NCI-H2196 (cell line): ENCODE results near the gene ABHD13.
"Not testable (repeated sequence)": the region's sequence is repeated elsewhere in the genome, so short reads cannot be mapped to it uniquely, and the experiment has no call there.

ENCODE experiments used
- DNase-seq: peaks from one replicate; lab custom pipeline; 2025; ENCODE audit not compliant: unreplicated experiment; lab: John Stamatoyannopoulos, UW

The ABHD13 gene

DNA sequence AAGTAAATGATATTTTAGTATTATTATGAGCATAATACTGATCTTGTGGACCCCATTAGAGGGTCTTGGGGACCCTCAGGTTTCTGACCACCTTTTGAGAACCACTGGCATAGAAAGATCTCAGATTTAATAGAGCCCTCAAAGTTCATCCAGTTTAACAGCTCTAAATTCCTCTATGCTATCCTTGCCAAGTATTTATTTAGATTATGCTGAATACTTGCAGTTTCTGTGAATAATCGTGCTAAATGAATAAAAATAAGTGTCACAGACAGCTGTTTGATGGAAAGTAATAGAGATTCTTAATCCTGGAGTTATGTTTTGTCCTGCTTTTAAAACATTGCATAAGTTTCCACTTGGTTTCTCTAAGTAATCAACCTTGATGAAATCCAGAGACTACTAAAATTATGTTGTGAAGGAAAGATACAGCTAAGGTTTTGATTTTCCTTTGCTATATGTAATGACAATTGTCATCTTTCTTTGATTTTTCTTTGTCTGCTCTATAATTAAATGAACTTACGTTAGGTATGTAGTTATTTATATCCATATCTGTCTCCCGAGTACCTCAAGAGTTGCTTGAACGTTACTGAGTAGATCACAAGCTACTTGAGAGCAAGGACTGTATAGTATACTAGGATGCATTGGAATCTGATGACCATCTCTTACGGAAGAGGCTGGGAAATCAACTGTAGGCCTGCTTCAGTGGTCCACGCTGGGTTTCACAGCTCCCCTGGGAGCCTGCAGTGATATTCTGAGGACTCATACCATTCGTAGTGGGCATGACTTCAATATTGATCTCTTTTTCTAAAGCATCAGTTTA, 5.7 kb downstream of the ABHD13 start:
- no peak for DNase-seq

DNA sequence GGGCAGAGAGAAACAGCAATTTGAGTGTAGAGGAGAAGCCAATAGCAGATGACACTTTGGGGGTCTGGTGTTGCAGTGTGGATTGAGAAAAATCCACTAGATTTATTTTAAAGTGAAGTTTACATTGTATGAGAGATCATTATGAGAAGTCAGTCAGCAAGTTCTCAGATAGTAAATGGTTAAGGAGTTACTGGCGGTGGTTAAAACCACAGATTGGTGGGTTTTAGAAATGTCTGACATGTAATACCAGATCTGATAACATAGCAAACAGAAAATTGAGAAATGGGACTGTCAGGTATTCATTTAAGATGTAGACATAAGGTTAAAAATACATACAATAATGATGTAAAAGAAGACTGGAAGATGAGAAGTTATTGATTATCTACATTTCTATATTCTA, 7.2 kb downstream of the ABHD13 start:
- DNase-seq, result no peak

DNA sequence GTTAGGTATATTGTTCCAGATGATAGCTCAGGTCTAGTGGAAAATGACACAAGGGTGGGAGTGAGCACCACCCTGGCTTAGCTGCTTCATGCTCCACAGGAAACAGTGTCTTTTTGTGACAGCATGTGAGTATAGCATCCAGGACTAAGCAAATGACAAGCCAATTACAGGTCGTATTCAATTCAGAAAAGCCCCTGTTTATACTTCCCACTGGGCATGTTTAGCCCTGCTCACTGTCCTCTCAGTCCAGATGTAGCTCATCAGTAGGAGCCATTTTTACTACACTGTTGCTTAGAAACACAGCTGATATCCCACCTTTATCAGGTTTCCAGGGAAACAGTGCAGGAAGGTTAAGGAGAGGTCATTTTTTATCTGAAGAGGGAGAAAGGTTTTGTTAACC, 8.0 kb downstream of the ABHD13 start:
- no peak for DNase-seq

DNA sequence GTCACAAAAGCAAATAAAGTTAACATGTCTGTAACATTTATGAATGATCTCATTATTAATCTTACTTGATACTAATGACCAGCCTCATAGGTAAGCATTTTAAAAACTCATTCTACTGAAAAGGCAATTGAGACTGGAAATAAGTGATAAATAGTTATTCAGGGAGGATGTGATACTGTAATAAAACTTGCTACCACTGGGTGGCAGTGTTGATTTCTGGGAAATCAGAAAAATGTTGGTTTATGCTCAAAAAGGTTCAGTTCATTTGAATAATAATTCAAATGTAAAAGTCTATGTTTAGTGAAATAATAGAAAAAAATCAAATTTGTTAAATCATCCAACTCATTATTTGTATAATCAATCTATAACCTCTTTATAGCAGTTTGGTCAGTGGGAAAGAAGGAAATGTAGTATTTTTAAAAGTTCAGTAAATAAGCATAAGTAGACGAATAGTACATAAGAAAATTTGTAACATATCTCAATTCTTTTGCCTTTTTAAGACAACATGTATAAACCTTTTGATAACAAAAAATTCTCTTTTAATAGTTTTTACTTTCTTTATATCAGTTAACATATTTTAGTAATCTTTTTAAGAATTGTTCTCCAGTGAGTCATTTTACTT, 9.6 kb downstream of the ABHD13 start:
- peak; percentile 18 for DNase-seq

DNA sequence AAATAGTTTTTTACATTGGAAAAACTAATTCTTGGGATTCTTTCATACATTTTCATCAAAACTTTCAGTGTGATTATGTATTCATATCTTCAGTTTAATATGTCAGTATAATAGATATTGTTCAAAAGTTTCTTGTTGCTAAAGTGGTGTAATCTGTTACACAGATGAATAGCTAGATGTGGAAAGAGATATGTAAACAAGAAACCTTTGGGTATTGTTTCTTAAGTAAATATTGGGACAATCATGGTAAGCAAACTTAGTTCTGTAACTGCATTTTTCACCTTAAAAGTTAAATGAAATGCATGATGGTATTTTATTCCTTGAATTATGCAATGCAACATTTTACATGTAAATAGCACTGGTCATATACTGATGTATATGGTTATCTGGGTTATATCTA, 12.2 kb downstream of the ABHD13 start:
- no peak for DNase-seq

DNA sequence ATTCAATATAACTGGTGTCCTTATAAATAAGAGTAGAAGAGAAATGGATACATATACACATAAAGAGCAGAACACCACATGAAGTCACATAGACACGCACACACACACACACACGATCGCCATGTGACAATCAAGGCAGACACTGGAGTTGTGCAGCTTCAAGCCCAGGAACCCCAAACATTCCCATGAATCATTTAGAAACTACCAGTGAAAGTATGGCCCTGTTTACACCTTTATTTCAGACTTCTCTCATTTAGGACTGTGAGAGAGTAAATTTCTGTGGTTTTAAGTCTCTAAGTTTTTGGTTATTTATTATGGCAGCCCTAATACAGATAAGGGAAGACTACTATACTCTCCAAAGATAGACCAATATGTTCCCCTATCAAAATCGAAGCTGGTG, 31.0 kb downstream of the ABHD13 start:
- DNase-seq, result no peak

DNA sequence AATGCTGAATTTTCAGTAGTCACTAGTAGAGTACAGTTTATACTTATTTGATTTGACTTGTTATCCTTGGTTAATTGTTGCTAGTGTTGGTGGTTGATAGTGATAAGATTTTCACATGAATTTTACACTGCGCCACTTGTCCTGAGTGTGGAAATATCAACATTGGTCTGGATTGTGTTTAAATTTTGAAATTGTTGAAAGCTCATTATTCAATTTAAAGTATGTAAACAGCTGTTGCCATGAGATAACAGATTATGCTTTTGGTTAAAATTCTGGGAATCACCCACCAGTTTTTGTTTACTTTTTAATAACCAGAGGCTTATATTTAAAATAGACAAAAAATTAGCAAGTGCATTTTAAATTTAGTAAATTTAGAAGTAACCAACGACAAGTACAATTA, 39.1 kb downstream of the ABHD13 start:
- no peak for DNase-seq

DNA sequence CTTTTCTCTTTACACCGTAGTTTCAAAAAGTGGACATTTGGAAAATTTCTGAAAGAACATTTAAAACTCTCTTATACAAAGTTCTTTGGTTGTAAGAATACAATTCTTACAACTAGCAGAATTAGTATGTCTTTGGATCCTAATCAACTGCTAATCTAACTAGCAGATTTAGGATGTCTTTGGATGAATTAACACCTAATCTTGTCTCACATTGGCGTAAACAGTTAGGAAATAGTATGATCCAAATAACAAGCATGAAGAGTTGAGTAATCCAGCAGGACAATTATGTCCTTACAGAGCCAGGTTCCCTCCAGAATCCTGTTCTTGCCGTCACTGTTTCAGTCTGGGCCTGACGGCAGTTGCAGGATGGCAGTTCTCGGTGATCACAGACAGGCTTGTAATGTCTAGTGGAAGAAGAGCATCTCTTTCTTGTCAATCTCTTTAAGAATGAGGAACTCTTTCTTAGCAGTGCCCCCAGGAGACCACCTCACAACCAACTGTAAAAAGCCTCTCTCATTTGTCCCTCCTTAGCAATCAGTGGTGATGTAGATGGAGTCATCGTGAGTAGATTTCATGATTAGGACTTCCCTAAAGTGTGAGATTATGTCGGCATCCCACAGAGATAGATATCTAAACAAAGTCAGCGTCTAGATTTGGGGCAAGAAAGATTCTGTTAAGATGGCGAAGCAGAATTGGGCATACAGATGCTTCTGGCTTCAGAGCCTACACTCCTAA, 45.6 kb downstream of the ABHD13 start:
- no peak for DNase-seq

DNA sequence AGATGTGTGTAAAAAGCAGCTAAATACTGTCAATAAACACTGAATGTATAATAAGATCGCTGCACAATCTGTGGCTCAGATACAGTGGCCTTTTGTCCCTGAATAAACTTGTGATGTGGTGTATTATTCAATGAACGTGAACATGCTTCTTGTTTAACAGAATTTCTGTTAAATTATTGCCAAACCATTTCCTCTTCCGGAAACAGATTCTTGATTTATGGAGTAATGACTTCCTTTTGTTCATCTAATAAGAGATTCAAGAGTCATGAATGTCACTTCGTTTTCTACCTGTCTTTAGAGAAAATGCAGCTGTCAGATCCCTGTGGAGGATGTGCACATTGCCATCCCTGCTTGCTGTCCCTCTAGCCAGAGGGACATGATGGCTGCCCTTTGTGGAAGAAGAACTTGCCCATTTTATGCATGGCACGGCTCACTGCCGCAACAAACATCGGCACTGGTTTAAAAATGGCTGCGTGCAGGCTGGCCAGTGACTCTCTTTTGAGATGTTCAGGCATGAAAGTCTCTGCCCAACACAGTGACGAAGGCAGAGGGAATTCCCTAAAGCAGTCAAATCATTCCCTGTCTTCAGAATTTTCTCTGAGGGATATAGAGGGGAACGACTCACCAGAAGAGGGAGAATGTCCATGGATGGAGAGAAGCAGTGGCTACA, 48.3 kb downstream of the ABHD13 start:
- DNase-seq, result no peak

DNA sequence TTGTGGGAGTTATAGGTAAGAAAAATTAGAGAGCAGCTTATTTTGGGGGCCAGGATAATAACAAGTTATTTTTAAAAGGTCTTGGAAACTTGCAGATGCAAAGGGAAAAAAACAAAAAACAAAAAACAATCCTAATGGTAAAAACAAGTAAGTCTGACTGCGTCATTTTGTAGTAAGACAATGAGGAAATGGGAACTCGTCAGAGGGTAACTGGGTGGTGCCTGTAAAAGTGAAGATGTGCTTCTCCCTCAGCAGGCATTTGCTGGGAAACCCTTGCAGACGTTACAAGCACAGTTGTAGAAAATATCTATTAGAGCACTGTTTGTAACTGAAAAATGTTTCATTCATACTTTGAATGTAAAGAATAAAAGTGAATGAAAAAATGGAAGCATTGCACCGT, 49.2 kb downstream of the ABHD13 start:
- no peak for DNase-seq

DNA sequence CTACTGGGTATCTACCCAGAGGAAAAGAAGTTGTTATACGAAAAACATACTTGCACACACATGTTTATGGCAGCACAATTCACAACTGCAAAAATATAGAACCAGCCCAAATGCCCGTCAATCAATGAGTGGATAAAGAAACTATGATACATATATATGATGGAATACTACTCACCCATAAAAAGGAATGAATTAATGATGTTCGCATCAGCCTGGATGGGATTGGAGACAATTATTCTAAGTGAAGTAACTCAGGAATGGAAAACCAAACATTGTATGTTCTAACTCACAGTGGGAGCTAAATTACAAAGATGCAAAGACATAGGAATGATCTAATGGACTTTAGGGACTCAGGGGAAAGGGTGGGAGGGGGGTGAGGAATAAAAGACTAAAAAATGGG, 49.7 kb downstream of the ABHD13 start:
- DNase-seq, result not testable (repeated sequence)

DNA sequence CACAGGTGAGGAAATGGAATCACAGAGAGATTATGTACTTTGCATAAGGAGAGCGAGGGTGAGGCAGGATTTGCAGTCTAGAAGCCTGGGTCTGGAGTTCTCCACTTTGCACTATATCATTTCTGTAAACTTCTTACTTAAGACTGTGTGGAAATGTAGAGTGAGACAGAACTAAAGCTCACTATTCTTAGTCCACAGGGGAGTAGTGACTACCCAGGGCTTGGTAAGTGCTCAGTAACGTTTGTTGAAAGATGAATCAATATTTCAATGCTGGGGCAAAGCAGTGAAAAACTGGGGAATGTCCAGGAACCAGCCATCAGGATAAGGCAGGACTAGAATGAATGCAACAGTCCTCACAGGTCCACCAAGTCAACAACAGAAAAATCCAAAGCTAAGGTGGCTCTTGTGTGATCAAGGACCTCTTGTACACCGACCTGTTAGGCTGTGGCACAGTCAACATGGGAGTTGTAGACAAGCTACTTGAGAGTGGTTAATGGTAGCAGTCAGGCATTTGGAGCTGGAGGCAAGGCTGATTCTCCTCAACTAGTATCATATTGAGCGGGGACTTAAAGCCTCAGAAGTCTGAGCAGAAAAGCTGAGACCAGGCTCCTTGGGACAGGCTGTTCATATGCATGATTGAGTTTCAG, 50.4 kb downstream of the ABHD13 start:
- DNase-seq, result no peak

DNA sequence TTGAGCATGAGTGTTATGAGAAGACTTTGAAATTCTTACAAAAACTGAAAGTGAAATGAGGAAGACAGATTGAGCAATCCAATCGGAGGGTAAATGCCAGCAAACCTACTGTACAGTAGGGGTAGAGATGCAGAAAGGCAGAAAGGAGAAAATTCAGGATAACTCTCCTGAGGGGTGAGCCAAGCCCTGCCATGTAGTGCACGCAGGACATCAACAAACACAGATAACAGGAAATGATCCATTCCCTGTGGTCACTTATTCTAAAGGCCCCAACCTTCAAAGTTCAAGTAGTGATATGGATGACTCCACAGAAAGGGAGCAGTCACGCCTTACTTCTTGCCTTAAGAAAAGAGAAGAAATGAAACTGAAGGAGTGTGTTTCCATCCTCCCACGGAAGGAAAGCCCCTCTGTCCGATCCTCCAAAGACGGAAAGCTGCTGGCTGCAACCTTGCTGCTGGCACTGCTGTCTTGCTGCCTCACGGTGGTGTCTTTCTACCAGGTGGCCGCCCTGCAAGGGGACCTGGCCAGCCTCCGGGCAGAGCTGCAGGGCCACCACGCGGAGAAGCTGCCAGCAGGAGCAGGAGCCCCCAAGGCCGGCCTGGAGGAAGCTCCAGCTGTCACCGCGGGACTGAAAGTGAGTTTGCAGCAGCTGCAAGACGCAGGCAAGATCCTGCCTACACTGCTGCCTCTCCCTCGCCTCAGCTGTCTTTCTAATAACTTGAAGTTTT, 51.6 kb downstream of the ABHD13 start, which contains the start of gene TNFSF13B:
Gene TNFSF13B, plus strand, starts transcription at position 118 of the 728 bp plus-strand sequence. Its CDS starts 178 bp downstream, at position 296.
- DNase-seq, result no peak

DNA sequence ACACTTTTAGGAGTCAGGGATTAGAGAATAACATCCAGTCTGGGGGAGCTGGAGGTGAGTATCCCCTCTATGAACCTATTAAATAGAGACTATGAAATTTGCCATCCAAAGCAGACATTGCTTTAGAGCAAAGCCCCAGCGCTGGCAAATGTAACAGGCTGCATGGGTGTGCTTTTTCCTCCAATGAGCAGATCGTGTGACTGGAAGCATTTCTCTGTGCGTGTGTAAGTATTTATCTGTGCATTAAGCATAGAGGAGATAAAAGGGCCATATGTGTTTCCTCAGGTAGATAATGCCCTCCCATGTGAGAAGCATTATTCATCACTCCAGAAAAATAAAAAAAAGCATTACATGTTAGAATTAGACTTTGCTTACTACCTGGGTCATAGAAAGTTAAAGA, 52.2 kb downstream of the ABHD13 start:
- DNase-seq, result no peak

DNA sequence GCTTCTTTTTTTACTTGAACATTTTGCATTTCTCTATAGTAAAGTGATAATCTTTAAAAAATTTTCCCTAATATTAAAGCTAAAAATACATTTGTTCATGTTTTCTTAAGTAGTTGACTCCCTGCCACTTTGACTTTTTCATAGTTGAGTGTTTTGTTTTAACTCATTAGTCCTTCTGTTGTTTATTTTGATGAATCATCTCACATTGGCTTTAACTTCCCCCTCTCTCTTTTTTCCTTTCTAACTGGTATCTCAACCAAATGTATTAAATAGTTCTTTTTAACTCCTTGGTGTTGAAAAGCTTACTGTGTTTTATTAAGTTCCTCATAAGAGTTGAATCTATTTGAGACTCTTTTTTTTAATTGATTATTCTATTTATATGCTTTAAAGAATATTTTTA, 54.1 kb downstream of the ABHD13 start:
- DNase-seq, result no peak

DNA sequence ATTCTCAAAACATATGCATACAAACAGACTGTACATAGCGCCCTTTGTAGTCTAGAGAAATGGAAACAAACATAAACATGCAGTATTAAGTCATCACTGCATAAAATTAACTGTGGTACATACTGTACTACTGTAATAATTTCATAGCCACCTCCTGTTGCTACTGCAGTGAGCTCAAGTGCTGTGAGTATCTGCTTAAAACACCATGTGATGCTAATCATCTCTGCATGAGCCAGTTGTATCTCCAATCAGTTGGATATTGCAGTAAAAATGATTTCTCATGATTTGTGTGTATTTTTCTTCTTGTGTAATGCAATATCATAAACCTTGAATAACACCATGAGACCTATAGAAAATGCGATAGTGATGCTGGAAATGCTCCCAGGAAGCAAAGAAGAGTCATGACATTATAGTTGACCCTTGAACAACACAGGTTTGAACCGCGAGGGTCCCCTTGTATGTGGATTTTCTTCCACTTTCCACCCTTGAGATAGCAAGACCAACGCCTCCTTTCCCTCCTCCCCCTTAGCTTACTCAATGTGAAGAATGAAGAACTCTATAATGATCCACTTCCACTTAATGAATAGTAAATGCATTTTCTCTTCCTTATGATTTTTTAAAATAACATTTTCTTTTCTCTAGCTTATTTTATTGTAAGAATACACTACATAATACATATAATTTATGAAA, 55.4 kb downstream of the ABHD13 start:
- DNase-seq, result no peak

DNA sequence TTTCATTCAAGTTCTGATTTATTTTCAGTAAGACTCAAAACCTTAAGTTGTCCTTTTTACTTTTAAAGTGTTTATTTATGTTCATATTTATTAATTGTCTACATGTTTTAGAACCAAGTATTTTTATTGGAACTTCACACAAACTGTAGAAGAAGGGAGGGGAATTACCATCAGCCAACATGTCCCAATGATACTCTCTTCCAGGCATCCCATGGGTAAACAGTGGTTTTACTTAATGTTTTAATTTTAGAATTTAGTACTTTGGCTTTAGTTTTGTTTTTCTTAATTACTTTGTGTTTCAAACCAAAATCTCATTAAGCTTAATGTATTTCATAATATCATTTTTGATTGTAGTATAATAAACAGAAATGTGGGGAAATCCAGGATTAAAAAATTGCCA, 56.5 kb downstream of the ABHD13 start:
- no peak for DNase-seq

DNA sequence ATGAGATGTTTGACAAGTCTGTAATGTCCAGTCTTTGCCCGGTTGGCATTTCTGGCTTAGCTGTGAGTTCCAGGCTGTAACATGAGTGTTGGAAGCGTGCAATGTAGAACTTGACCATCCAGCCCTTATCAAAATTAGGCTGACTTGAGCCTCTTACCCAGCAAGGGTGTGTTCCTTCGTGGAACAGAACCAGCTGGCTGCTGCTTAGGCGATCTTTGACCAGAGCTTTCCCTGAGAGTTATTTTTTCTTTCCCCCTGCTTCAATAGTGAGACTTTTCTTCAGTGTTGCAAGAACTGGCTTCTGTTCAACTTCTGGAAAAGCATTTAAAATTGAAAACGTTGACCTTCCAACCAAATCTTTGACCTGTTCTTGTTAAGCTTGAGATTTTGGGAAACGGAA, 57.9 kb downstream of the ABHD13 start:
- no peak for DNase-seq

DNA sequence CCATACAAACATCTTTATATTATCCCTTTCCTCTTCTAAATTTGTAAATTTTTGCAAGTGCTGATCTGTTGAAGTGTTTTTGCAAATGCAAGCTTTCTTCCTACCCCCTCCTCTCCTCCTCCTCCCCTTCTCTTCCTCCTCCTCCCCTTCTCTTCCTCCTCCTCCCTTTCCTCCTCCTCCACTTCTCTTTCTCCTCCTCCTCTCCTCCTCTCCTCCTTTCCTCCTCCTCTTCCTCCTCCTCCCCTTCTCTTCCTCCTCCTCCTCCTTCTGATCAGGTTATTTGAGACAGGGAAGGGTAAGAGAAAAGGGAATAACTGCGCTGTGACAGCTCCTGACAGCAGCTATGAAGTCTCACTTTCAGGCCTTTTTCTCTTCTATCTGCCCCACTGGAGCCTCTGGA, 60.3 kb downstream of the ABHD13 start:
- DNase-seq, result no peak

DNA sequence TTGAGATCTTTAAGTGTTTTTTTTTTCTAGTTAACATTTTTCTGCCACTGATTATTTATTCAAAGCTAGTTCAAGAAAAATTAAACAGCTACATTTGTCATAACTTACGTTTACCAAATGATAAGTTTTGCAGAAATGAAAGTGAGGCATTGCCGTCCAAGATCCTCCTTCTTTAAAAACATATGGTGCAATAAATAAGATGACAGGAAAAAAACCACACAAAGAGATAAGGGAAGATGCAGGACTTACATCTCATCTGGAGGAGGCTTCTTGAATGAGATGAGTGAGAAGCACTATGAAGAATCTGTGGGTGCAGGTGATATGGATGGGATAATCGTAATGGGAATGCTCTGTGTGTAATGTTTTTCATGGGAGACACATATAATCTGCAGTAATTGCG, 63.7 kb downstream of the ABHD13 start:
- no peak for DNase-seq
